CD8-positive, alpha-beta memory T cell (primary cell): ENCODE measurements around the gene FBXW4. TPM values are rescaled to one million over a fixed set of nuclear protein-coding genes. Genes with fewer than 3 reads are reported as not detected.

ENCODE experiments used
- CTCF ChIA-PET: fragments of 350-600 bp; sonication (Branson Sonifier 250); formaldehyde crosslinking; loops from one replicate; lab custom pipeline; 2021; ENCODE audit warnings: antibody characterized with exemption; lab: Charles Lee
- POLR2A ChIA-PET: fragments of 350-600 bp; sonication (Branson Sonifier 250); formaldehyde crosslinking; loops from one replicate; lab custom pipeline; 2021; ENCODE audit warnings: antibody characterized with exemption; lab: Charles Lee
- DNase-seq, 5 donors: peaks; one replicate each; pipeline versions ENCODE4 v3.0.0 to v3.0.0-alpha.2; 2020 to 2022; ENCODE audit warnings: mixed read lengths in 1 of 5
- H3K27ac ChIP-seq: one replicate; pipeline ENCODE4 v1.7.0; 2013; ENCODE audit warnings: low read depth, mild to moderate bottlenecking, low read length, moderate library complexity
- H3K27me3 ChIP-seq: 2 replicates; pipeline ENCODE4 v1.7.0; 2013; ENCODE audit warnings: low read length, mild to moderate bottlenecking; ENCODE audit not compliant: insufficient read depth, poor library complexity, severe bottlenecking
- H3K36me3 ChIP-seq: 2 replicates; pipeline ENCODE4 v1.7.0; 2013; ENCODE audit warnings: mild to moderate bottlenecking, low read length, moderate library complexity; ENCODE audit not compliant: insufficient read depth
- H3K4me1 ChIP-seq: 2 replicates; pipeline ENCODE4 v1.7.0; 2013; ENCODE audit warnings: mild to moderate bottlenecking, low read length, moderate library complexity; ENCODE audit not compliant: insufficient read depth
- H3K4me3 ChIP-seq: 2 replicates; pipeline ENCODE4 v1.7.0; 2013; ENCODE audit warnings: mild to moderate bottlenecking, low read length
- H3K9me3 ChIP-seq: 2 replicates; pipeline ENCODE4 v1.7.0; 2013; ENCODE audit warnings: mild to moderate bottlenecking, low read length
- H3K27ac Mint-ChIP-seq, 8 donors: one replicate each; pipeline ENCODE4 v1.8.0; 2020 to 2021; ENCODE audit warnings: mixed read lengths in 8 of 8, mild to moderate bottlenecking in 6 of 8, inconsistent platforms in 3 of 8, moderate library complexity in 3 of 8
- H3K27me3 Mint-ChIP-seq, 2 donors: one replicate each; pipeline ENCODE4 v1.8.0; 2020 to 2021; ENCODE audit warnings: mixed read lengths in 2 of 2, mild to moderate bottlenecking in 1 of 2, moderate library complexity in 1 of 2
- H3K36me3 Mint-ChIP-seq, 3 donors: one replicate each; pipeline ENCODE4 v1.8.0; 2020 to 2021; ENCODE audit warnings: mixed read lengths in 3 of 3, inconsistent platforms in 1 of 3, mild to moderate bottlenecking in 1 of 3
- H3K4me1 Mint-ChIP-seq, 3 donors: one replicate each; pipeline ENCODE4 v1.8.0; 2020 to 2021; ENCODE audit warnings: mixed read lengths in 3 of 3, inconsistent platforms in 1 of 3, mild to moderate bottlenecking in 1 of 3
- H3K4me3 Mint-ChIP-seq, 7 donors: one replicate each; pipeline ENCODE4 v1.8.0; 2020 to 2021; ENCODE audit warnings: mixed read lengths in 7 of 7, mild to moderate bottlenecking in 6 of 7, moderate library complexity in 4 of 7, inconsistent platforms in 2 of 7
- H3K9me3 Mint-ChIP-seq, 5 donors: one replicate each; pipeline ENCODE4 v1.8.0; 2020 to 2022; ENCODE audit warnings: mixed read lengths in 5 of 5, mild to moderate bottlenecking in 3 of 5, moderate library complexity in 2 of 5, inconsistent platforms in 1 of 5
- polyA plus RNA-seq: library from polyadenylated mRNA; unstranded; fragments of 300-500 nt; fragmentation: Illumina TruSeq; gene quantifications from one replicate; pipeline ENCODE4 v1.2.3, GENCODE V29; 2021
- total RNA-seq, 2 experiments: library from RNA; stranded (reverse); gene quantifications; one replicate each; pipeline ENCODE4 v1.2.3, GENCODE V29; 2021

The FBXW4 gene
- total and polyA plus RNA-seq, 3 experiments from 2014 or later = 13.1 to 54.4 (median 44.2) TPM

DNA sequence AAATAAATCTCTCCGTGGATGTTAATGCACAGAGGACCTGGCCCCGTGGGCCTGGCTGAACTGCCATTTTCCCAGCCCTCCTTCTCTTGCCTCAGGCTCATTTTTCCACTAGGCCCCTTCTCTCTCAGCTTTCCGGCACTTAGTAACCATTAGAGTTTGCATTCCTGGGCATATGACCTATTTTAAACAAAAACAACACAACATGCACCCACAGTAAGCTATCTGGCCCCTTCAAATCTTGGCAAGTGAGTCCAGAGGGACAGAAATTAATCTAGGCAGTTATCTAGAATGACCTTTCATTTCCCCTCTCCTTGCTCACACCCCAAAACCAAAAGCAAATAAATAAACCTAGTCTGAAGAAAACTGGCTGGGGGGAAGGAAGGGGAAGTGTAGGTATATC is 11.7 kb downstream of the FBXW4 start:
- peaks cover 0 to 17% (median 7%) of the 10 kb centered on the region in 3 donors for H3K36me3 Mint-ChIP-seq
- no peaks in the 10 kb centered on the region for H3K27me3 ChIP-seq
- no peak overlapping the region for H3K4me3 Mint-ChIP-seq
- DNase-seq = no peak
- ChIA-PET CTCF (interaction anchor here (1.7 kb wide), 1 partner anchor 10 kb away, joined by 4 read pairs; no protein-coding TSS in a partner anchor), POLR2A (interaction anchor here (0.6 kb wide), 1 partner anchor 375 kb away, joined by 4 read pairs; no protein-coding TSS in a partner anchor)
- H3K27ac ChIP-seq = no peak overlapping the region
- no peaks in the 10 kb centered on the region for H3K36me3 ChIP-seq
- H3K9me3 ChIP-seq = no peaks in the 10 kb centered on the region
- H3K27ac Mint-ChIP-seq = peak overlapping the region in 2 of 8 donors; percentile 8 to 76
- peaks cover 20% of the 10 kb centered on the region for H3K4me1 ChIP-seq
- no peaks in the 10 kb centered on the region for H3K9me3 Mint-ChIP-seq
- peaks cover 45 to 75% (median 63%) of the 10 kb centered on the region in 3 donors for H3K4me1 Mint-ChIP-seq
- no peak overlapping the region for H3K4me3 ChIP-seq
- H3K27me3 Mint-ChIP-seq = no peaks in the 10 kb centered on the region

- Histone ChIP-seq H3K4me3 (no peak overlapping the region), H3K4me1 (peaks cover 12% of the 10 kb centered on the region), H3K9me3 (no peaks in the 10 kb centered on the region), H3K27ac (no peak overlapping the region), H3K27me3 (no peaks in the 10 kb centered on the region), H3K36me3 (no peaks in the 10 kb centered on the region)
- Mint-ChIP-seq H3K4me1 (peaks cover 39 to 73% (median 58%) of the 10 kb centered on the region in 3 donors), H3K4me3 (peak overlapping the region in 1 of 7 donors; percentile 6), H3K27ac (peak overlapping the region in 5 of 8 donors; percentile 17 to 76 (median 55)), H3K27me3 (no peaks in the 10 kb centered on the region), H3K36me3 (peaks cover 2 to 16% (median 9%) of the 10 kb centered on the region in 3 donors), H3K9me3 (no peaks in the 10 kb centered on the region)
- CTCF ChIA-PET = interaction anchor here (1.7 kb wide), 1 partner anchor 11 kb away, joined by 4 read pairs; no protein-coding TSS in a partner anchor
- POLR2A ChIA-PET = no interaction called here
- DNase-seq = no peak
Observed at GRCh38 chr10:101682172-101682825, 12.7 kb downstream of the FBXW4 start.

DNA sequence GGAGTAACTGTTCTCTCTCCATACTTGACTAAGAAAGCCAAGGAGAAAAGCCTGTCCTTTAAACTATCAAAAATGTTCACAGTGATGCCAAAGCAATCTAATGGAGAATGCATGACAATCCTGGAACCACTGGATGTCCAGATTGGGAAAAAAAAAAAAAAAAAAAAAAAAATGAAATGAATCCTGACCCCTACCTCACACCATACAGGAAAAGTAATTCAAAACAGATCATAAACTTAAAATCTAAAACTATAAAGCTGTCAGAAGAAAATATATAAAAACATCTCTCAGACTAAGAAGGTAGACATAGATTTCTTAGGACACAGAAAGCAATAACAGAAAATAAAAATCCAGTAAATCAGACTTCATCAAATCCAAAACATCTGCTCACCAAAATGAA is 18.4 kb downstream of the FBXW4 start:
- Histone ChIP-seq H3K27me3 (no peaks in the 10 kb centered on the region), H3K36me3 (peaks cover 34% of the 10 kb centered on the region), H3K27ac (no peak overlapping the region), H3K4me3 (no peak overlapping the region), H3K4me1 (no peaks in the 10 kb centered on the region), H3K9me3 (no peaks in the 10 kb centered on the region)
- H3K36me3 Mint-ChIP-seq = peaks cover 24 to 62% (median 28%) of the 10 kb centered on the region in 3 donors
- DNase-seq = no peak
- POLR2A ChIA-PET = no interaction called here
- no peaks in the 10 kb centered on the region for H3K27me3 Mint-ChIP-seq
- H3K9me3 Mint-ChIP-seq = peaks cover 0 to 8% (median 5%) of the 10 kb centered on the region in 5 donors
- H3K4me1 Mint-ChIP-seq = peaks cover 5 to 33% (median 15%) of the 10 kb centered on the region in 3 donors
- no peak overlapping the region for H3K27ac Mint-ChIP-seq
- CTCF ChIA-PET = no interaction called here
- no peak overlapping the region for H3K4me3 Mint-ChIP-seq

GRCh38 chr10:101675115-101675514 is 19.9 kb downstream of the FBXW4 start:
- DNase-seq = no peak
- Histone ChIP-seq H3K4me1 (no peaks in the 10 kb centered on the region), H3K36me3 (peaks cover 48% of the 10 kb centered on the region), H3K9me3 (no peaks in the 10 kb centered on the region), H3K27me3 (no peaks in the 10 kb centered on the region), H3K27ac (no peak overlapping the region), H3K4me3 (no peak overlapping the region)
- no peaks in the 10 kb centered on the region for H3K27me3 Mint-ChIP-seq
- H3K27ac Mint-ChIP-seq = no peak overlapping the region
- peaks cover 28 to 75% (median 29%) of the 10 kb centered on the region in 3 donors for H3K36me3 Mint-ChIP-seq
- ChIA-PET CTCF (no interaction called here), POLR2A (no interaction called here)
- H3K4me1 Mint-ChIP-seq = peaks cover 5 to 31% (median 14%) of the 10 kb centered on the region in 3 donors
- no peak overlapping the region for H3K4me3 Mint-ChIP-seq
- H3K9me3 Mint-ChIP-seq = peaks cover 0 to 8% (median 5%) of the 10 kb centered on the region in 5 donors

DNA sequence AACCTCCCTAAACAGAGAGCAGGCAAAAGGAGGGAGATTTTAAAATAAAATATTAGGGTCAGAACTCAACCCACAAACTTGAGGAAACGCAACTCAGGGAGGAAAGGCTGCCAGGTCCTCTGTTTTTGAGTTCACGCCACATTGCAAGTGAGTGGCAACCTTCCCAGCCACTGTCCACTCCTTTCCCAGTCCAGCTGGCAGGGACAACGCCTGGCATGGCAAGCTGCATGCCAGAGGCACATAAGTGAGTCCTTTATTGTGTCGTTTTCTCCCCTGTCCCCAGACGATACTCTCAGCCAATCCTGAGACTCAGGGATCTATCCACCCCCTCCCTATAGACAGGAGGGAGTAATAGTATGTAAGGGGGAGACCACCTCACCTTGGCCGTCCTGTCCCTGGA is 22.4 kb downstream of the FBXW4 start:
- Mint-ChIP-seq H3K9me3 (peaks cover 0 to 8% (median 5%) of the 10 kb centered on the region in 5 donors), H3K27me3 (no peaks in the 10 kb centered on the region), H3K4me3 (no peak overlapping the region), H3K27ac (peak overlapping the region in 1 of 8 donors; percentile 21), H3K4me1 (peaks cover 5 to 23% (median 10%) of the 10 kb centered on the region in 3 donors), H3K36me3 (peaks cover 28 to 94% (median 38%) of the 10 kb centered on the region in 3 donors)
- H3K4me1 ChIP-seq = no peaks in the 10 kb centered on the region
- H3K4me3 ChIP-seq = no peak overlapping the region
- no peak for DNase-seq
- peaks cover 68% of the 10 kb centered on the region for H3K36me3 ChIP-seq
- H3K27me3 ChIP-seq = no peaks in the 10 kb centered on the region
- H3K27ac ChIP-seq = no peak overlapping the region
- no peaks in the 10 kb centered on the region for H3K9me3 ChIP-seq
- ChIA-PET CTCF (no interaction called here), POLR2A (no interaction called here)

GRCh38 chr10:101671453-101671852 is 23.5 kb downstream of the FBXW4 start:
- Histone ChIP-seq H3K9me3 (no peaks in the 10 kb centered on the region), H3K27ac (no peak overlapping the region), H3K36me3 (peaks cover 73% of the 10 kb centered on the region), H3K4me1 (no peaks in the 10 kb centered on the region), H3K4me3 (no peak overlapping the region), H3K27me3 (no peaks in the 10 kb centered on the region)
- H3K27ac Mint-ChIP-seq = peak overlapping the region in 3 of 8 donors; percentile 4 to 17 (median 7)
- H3K4me3 Mint-ChIP-seq = no peak overlapping the region
- H3K4me1 Mint-ChIP-seq = peaks cover 5 to 14% (median 10%) of the 10 kb centered on the region in 3 donors
- no peak for DNase-seq
- no peaks in the 10 kb centered on the region for H3K27me3 Mint-ChIP-seq
- CTCF ChIA-PET = interaction anchor here (1.3 to 1.7 kb wide), 2 partner anchors 10 to 15 kb away, joined by 4 to 5 read pairs; no protein-coding TSS in a partner anchor
- H3K36me3 Mint-ChIP-seq = peaks cover 17 to 91% (median 30%) of the 10 kb centered on the region in 3 donors
- H3K9me3 Mint-ChIP-seq = peaks cover 0 to under 1% (median 0%) of the 10 kb centered on the region in 5 donors
- POLR2A ChIA-PET = no interaction called here

- no peaks in the 10 kb centered on the region for H3K9me3 ChIP-seq
- peaks cover 80% of the 10 kb centered on the region for H3K36me3 ChIP-seq
- Mint-ChIP-seq H3K4me1 (peaks cover 6 to 18% (median 11%) of the 10 kb centered on the region in 3 donors), H3K9me3 (no peaks in the 10 kb centered on the region), H3K27ac (peak overlapping the region in 1 of 8 donors; percentile 17), H3K4me3 (no peak overlapping the region), H3K36me3 (peaks cover 10 to 93% (median 33%) of the 10 kb centered on the region in 3 donors), H3K27me3 (no peaks in the 10 kb centered on the region)
- no peak overlapping the region for H3K4me3 ChIP-seq
- H3K27ac ChIP-seq = no peak overlapping the region
- H3K27me3 ChIP-seq = no peaks in the 10 kb centered on the region
- ChIA-PET CTCF (interaction anchor here (1.3 to 1.7 kb wide), 2 partner anchors 9 to 15 kb away, joined by 4 to 5 read pairs; no protein-coding TSS in a partner anchor), POLR2A (no interaction called here)
- no peaks in the 10 kb centered on the region for H3K4me1 ChIP-seq
- no peak for DNase-seq
Observed at GRCh38 chr10:101670635-101671034, 24.3 kb downstream of the FBXW4 start.

- POLR2A ChIA-PET = no interaction called here
- H3K4me3 Mint-ChIP-seq = no peak overlapping the region
- DNase-seq = no peak
- Histone ChIP-seq H3K27ac (no peak overlapping the region), H3K4me3 (no peak overlapping the region), H3K4me1 (no peaks in the 10 kb centered on the region), H3K27me3 (no peaks in the 10 kb centered on the region), H3K9me3 (no peaks in the 10 kb centered on the region), H3K36me3 (peaks cover 77% of the 10 kb centered on the region)
- no peaks in the 10 kb centered on the region for H3K9me3 Mint-ChIP-seq
- H3K4me1 Mint-ChIP-seq = peaks cover 12 to 25% (median 14%) of the 10 kb centered on the region in 3 donors
- no peaks in the 10 kb centered on the region for H3K27me3 Mint-ChIP-seq
- H3K27ac Mint-ChIP-seq = no peak overlapping the region
- CTCF ChIA-PET = interaction anchor here (0.5 kb wide), 1 partner anchor 32 kb away, joined by 3 read pairs; no protein-coding TSS in a partner anchor
- H3K36me3 Mint-ChIP-seq = peaks cover 0 to 92% (median 37%) of the 10 kb centered on the region in 3 donors
Observed at GRCh38 chr10:101669181-101669580, 25.8 kb downstream of the FBXW4 start.
